ENCODE measurements around the gene SERINC2. TPM values are rescaled to one million over a fixed set of nuclear protein-coding genes. Genes with fewer than 3 reads are reported as not detected.

Gene SERINC2
- total and polyA plus RNA-seq, 8 donors = 12.3 to 114 (median 66.0) TPM

GRCh38 chr1:31396633-31397351 is 16.2 kb upstream of the SERINC2 start:
- intact Hi-C loops (cut with DNase I; ENCODE audit: low total_unique reads) = no loop called here
- no peak for TF ChIP-seq EP300 (IDR thresholded peaks at IDR 0.05)
- no peak for TF ChIP-seq POLR2AphosphoS5 (IDR thresholded peaks at IDR 0.05)
- TF ChIP-seq POLR2A (IDR thresholded peaks at IDR 0.05) = no peak
- TF ChIP-seq CTCF (IDR thresholded peaks at IDR 0.05) = no peak
- 89 to 96% (median 93%) methylated on average over 3 of the region's 3 CpGs for WGBS, 5 donors
- Histone ChIP-seq H3K4me3 (no peak overlapping the region), H3K4me1 (peaks cover 5 to 13% (median 12%) of the 10 kb centered on the region in 4 donors), H3K27me3 (peaks cover 0 to 5% (median 0%) of the 10 kb centered on the region in 3 donors), H3K9me3 (no peaks in the 10 kb centered on the region), H3K27ac (no peak overlapping the region), H3K36me3 (no peaks in the 10 kb centered on the region)
- DNase-seq = no peak

DNA sequence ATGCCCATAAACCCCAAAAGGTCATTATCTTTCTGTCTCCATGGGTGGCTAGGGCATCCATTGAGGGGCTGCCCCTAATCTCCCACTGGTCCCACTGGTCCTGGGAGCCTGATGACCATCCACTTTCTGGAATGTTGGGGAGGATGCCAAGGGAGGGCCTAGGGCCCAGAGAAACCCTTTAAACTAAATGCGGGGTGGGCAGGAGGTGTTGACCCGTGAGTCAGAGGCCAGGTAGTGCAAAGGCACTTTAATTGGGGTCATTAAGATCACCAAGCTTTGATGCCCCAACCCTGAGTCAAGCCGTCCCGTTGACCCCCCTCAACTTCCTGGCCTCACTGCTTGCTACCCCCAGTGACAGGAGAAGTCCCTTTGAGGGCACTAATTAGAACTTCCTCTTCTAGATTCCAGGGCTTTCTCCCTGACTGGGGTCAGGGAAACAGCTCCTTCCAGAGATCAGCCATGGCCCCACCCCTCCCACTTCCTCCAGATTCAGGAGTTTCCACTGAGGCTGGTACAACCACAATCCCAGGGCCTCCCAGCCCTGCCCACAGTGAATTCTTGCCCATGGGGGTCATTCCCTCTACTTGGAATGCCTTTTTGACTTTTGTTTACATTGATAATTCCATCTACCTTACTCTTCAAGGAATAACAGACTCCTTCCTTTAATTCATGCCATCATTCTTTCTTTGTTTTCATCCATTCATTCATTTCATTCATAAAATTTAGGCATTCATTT is 15.5 kb upstream of the SERINC2 start:
- DNase-seq = no peak
- Histone ChIP-seq H3K9me3 (no peaks in the 10 kb centered on the region), H3K27me3 (peaks cover 0 to 5% (median 0%) of the 10 kb centered on the region in 3 donors), H3K4me1 (peaks cover 5 to 13% (median 12%) of the 10 kb centered on the region in 4 donors), H3K36me3 (no peaks in the 10 kb centered on the region), H3K4me3 (no peak overlapping the region), H3K27ac (no peak overlapping the region)
- 73 to 88% (median 80%) methylated on average over 4 of the region's 4 CpGs for WGBS, 5 donors
- intact Hi-C loops (cut with DNase I; ENCODE audit: low total_unique reads) = no loop called here
- TF ChIP-seq CTCF (IDR thresholded peaks at IDR 0.05) = no peak
- no peak for TF ChIP-seq EP300 (IDR thresholded peaks at IDR 0.05)
- no peak for TF ChIP-seq POLR2AphosphoS5 (IDR thresholded peaks at IDR 0.05)
- TF ChIP-seq POLR2A (IDR thresholded peaks at IDR 0.05) = no peak

- WGBS, 5 donors = 82 to 100% (median 88%) methylated on average over 2 of the region's 2 CpGs
- H3K27ac ChIP-seq = no peak overlapping the region
- intact Hi-C loops (cut with DNase I; ENCODE audit: low total_unique reads) = no loop called here
- H3K9me3 ChIP-seq = no peaks in the 10 kb centered on the region
- DNase-seq = no peak
- peaks cover 0 to 5% (median 0%) of the 10 kb centered on the region in 3 donors for H3K27me3 ChIP-seq
- TF ChIP-seq POLR2AphosphoS5 (IDR thresholded peaks at IDR 0.05) = no peak
- TF ChIP-seq EP300 (IDR thresholded peaks at IDR 0.05) = no peak
- no peak for TF ChIP-seq CTCF (IDR thresholded peaks at IDR 0.05)
- TF ChIP-seq POLR2A (IDR thresholded peaks at IDR 0.05) = no peak
- peaks cover 5 to 13% (median 12%) of the 10 kb centered on the region in 4 donors for H3K4me1 ChIP-seq
- H3K4me3 ChIP-seq = no peak overlapping the region
- H3K36me3 ChIP-seq = no peaks in the 10 kb centered on the region
Observed at GRCh38 chr1:31398246-31398645, 14.8 kb upstream of the SERINC2 start.

- intact Hi-C loops (cut with DNase I; ENCODE audit: low total_unique reads) = no loop called here
- H3K4me1 ChIP-seq = peaks cover 0 to 4% (median 1%) of the 10 kb centered on the region in 4 donors
- DNase-seq = no peak
- no peak overlapping the region for H3K27ac ChIP-seq
- H3K4me3 ChIP-seq = no peak overlapping the region
- WGBS, 5 donors = 44 to 54% (median 46%) methylated on average over 3 of the region's 3 CpGs
- TF ChIP-seq POLR2A (IDR thresholded peaks at IDR 0.05) = no peak
- TF ChIP-seq CTCF (IDR thresholded peaks at IDR 0.05) = no peak
- no peak for TF ChIP-seq EP300 (IDR thresholded peaks at IDR 0.05)
- TF ChIP-seq POLR2AphosphoS5 (IDR thresholded peaks at IDR 0.05) = no peak
- peaks cover 0 to 3% (median 0%) of the 10 kb centered on the region in 3 donors for H3K27me3 ChIP-seq
- no peaks in the 10 kb centered on the region for H3K36me3 ChIP-seq
- H3K9me3 ChIP-seq = no peaks in the 10 kb centered on the region
Observed at GRCh38 chr1:31399976-31400375, 13.0 kb upstream of the SERINC2 start.
